ENCODE data around the gene NSMF.
"Not testable (repeated sequence)": the region's sequence is repeated elsewhere in the genome, so short reads cannot be mapped to it uniquely, and the experiment has no call there.

Gene NSMF

DNA sequence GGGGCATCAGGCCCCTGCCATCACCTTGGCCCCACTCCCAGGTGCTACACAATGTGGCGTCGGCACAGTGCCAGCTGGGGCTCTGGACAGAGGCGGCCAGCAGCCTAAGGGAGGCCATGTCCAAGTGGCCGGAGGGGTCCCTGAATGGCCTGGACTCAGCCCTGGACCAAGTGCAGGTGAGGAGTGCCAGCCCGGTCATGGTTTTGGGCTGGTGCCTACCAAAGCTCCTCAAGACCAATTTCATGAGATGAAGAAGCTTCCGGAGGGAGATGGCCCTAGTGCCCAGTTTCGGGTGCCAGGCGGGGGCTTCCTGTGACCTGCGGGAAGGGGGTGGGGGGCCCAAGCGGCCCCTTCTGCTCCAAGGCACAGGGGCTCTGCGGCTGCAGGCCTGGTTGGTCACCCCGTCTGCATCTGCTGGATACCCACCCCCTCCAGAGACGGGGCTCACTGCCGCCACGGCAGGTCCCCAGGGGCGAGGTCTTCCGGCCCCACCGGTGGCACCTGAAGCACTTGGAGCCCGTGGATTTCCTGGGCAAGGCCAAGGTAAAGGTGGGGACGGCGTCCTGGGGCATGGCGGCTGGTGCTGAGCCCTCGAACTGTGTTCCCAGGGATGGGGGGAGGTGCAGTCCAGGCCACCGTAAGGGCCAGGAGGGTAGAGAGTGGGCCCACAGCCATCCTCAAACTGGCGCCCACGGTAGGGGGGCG, 30.1 kb downstream of the NSMF start:
- DNase-seq = peak in 1 of 2 experiments; percentile 27

DNA sequence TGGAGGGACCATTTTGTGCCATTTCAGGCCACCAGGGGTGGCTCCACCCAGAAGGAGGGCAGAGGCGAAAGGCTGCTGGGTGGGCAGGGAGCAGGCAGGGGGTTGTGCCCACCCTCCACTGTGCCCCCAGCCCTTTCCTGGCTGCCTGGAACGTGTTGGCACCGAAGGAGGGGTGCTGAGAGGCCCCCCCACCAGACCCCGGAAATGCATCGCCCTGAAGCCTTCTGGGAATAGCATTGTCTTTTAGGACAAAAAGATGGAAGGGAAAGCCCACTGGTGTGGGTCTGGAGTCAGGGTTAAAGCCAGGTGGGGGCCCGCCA, 30.9 kb downstream of the NSMF start:
- no peak for DNase-seq

DNA sequence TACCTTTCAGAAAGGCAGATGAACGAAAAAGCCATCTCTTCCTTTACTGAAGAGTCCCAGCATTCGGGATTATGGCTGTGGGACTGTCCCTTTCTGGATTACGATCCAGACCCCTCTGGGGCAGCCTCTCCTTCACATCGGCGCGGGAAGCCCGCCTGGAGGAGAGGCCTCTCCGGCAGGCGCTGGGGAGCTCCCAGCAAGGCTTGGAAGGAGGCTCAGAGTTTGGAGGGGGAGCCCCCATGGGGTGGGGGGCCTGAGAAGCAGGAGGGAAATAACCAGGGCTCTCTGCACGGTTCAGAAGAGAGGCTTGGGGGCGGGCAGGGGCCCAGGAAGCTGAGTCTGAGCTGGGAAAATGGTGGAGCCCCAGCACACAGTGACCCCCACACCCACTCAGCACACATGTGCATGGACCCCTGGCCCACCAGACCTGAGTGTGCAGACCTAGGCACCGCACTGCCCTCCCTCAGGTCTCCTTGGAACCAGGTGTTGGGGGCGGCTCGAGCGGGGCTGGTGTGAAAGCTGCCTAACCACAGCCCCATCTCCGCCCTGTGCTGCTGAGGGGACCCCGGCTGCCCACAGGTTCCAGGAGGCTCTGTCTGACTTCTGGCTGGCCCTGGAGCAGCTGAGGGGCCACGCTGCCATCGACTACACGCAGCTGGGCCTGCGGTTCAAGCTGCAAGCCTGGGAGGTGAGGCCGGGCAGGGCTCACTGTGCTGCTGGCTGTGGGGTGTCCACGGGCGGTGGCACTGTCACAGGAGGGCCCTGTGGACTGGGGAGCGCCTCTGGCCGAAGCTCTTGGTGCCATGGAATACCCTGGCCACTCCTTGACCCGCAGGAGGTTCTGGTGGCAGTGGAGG, 31.5 kb downstream of the NSMF start:
- no peak for DNase-seq

DNA sequence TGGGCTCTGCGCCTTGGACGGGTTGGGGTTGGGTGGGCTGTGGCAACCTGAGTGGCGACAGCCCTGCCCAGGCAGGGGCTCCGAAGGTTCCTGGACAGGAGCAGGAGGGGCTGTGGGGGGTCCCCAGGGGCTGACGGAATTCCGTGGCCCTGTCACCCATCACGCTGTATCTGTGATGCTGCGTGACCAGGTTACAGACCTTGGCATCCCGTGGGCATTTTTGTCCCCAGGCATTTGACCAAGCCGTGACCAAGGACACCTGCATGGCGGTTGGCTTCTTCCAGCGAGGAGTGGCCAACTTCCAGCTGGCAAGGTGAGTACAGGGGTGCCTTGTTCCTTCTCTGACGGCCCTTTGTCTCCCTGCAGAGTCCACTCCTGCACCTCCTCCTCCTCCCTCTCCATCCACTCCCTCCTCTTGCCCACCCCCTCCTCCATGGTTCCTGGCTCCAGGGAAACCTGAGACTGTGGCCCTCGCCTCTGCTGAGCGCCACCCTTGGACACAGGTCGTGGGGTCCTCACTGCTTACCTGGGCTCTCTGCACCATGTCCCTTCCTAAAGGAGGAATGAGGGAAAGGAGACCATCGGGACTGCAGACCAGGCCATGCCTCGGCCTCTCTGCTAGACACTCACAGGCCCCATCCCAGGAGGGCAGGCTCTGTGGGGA, 33.0 kb downstream of the NSMF start:
- DNase-seq = no peak

DNA sequence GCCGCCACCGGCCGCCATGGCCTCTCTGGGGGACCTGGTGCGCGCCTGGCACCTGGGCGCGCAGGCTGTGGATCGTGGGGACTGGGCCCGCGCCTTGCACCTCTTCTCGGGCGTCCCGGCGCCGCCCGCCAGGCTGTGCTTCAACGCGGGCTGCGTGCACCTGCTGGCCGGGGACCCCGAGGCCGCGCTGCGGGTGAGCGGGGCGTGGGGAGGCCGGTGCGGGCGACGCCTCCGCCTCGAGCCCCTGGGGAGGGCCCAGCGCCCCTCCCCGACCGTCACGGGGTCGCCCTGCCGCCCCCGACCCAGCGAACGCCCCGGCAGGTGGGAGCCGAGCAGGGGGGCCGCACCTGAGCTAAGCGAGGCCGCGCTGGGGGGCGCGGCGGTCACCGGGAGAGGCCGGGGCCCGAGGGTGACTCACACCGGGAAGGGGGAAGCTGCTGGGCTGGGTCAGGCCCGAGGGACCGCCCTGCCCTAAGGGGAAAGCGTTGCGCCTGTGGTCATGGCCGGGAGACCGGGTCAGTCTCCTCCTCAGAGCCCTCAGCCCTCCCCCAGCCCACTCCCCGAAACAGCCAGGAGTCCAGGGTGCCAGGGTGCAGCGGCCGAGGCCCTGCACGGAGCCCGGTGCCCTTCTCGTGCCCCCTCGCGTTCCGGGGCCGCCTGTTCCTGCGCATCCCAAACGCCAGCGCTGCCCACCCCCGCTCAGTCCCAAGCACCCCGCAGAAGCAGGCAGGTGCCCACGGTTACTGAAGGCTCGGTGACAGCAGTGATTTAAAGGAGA, 35.4 kb downstream of the NSMF start:
- no peak for DNase-seq

DNA sequence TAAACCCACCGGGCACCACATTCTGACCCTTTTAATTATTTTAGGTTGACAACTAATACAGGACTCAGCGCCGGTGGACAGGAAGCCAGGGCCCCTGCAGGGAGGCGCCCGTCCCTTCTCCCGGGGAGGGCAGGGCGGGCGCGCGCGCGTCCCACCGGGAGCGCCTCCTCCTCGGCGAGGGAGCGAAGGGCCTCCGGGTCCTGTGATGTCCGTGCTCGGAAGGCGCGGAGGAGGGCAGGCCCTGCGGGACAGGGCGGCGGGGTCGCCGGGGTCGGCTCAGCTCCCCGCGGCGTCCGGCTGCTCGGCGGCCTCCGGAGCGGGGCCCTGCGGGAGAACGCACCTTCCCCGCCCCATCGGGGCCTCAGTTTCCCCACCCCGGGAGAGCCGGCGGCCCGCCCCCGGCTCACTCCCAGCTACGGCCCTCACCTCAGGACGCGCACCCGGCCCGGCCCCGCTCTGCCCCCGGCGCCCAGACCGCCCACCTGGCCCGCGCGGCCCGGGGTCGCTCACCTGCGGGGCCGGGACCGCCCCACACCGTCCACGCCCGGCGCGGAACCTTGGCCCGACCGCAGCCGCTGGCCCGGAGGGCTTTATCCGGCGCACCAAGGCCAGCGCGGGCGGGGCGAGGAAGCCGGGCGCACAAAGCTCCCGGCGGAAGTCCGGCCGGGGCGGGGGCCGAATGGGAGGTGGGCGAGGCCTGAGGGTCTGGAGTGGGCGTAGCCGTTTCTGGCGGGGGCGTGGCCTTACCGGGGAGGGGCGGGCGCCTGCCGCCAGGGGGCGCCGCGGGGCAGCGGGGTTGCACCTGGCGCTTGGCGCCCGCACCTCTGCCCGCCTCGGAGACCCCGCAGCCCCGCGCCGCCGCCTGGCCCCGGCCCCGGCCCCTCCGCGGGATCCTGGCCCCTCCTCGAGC, 36.3 kb downstream of the NSMF start, which contains the start of the genes EXD3 and NOXA1:
Gene EXD3, minus strand, starts transcription at position 559 of the 910 bp plus-strand sequence. CDS start 27,805 bp downstream, outside the sequence.
Gene NOXA1, plus strand, starts transcription at position 790 of the 910 bp plus-strand sequence. CDS start 137 bp downstream, outside the sequence.
- peak; percentile 83 to 94 for DNase-seq

DNA sequence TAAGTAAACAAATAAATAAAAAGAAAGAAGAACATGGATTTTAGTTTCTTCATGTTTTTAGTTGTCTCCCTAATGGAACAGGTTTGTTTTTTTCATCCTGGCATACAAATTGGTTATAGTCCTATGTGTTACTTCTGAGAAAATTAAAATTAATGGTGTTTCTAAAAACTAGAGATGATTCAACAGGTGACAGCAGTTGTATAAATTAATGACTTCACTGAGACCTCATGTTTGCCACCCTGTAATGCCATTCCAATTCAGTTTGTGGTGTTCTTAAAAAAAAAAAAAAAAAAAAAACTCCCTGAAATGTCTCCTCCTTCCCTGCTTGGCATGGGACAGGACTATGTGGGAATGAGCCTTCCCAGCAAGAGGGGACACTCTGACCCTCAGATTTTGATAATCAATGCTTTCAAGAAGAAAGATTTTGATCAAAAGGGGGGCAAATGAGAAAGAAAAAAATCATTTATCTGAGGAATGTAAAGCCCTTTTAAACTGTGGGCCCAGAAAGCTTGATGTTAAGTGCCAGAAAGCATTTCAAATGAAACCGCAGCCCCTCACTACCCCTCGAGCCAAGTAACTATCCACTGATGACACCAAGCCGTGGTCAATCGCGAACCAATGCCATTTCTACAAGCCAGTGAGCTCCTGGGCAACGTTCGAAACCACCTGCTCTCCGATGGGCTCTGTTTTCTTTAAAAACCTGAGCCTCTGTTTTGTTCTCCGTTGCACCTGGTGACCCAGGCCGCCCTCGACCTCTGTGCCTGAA, 37.1 kb downstream of the NSMF start:
- no peak for DNase-seq

DNA sequence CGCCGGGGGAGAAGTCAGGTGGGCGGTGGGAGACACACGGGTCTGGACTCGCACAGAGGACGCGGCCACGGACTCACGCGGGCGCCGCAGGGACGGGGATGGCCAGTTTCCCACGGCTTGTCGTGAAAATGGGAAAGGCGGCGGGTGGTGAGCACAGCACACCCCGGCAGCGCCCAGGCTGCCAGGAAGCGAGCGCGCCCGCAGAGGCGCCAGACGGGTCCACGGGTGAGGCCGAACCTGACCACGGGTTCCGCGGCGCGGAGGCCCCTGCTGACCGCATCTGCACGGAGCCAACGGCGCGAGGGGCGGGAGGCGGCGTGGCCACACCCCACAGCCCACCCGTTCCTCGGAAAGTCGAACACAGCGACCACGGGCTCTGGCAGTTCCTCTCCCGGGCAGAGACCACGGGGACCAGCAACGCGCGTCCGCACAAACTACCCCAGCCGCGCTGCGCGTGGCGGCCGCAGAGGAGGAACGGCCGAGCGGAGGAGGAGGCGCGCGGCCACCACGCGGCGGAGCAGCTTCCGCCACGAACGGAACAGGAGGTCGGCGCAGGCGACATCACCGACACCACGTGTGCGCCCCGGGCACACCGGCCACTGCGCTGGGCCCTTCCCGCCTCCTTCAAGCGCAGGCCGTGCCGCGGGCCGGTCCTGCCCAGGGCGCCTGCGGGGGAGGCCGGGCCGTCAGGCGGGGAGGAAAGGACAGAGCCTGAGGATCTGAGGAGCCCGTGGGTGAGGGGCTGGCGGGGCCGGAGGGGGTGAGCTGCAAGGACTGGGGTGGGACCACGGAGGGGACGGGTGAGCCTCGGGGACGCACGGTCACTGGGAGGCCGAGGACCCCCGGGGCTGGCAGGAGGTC, 41.7 kb downstream of the NSMF start:
- DNase-seq = no peak

DNA sequence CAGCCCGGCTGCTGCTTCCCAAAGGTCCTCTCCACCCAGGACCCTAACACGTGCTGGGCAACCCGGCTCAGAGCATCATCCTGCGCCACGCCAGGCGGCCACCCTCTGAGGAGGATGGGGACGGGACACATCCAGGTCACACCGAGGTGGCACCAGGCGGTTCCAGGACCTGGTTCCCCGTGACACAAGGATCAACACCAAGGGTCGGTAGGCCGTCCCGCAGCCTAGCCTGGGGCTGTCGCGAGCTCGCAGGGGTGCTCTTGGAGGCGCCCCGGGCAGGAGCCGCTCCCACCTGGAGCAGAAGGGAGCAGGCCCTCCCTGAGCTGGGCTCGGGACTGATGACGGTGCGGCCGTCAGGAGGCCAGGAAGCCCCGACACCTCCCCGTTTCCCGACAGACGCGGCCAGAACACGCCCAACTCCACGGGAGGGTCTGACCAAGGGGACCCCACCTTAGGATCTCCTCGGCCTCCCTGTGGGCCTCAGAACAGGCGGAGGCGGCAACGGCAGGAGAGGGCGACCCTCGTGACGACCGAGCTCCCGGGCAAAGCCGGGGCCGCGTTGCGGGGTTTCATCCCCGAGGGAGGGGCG, 42.5 kb downstream of the NSMF start:
- no peak for DNase-seq

DNA sequence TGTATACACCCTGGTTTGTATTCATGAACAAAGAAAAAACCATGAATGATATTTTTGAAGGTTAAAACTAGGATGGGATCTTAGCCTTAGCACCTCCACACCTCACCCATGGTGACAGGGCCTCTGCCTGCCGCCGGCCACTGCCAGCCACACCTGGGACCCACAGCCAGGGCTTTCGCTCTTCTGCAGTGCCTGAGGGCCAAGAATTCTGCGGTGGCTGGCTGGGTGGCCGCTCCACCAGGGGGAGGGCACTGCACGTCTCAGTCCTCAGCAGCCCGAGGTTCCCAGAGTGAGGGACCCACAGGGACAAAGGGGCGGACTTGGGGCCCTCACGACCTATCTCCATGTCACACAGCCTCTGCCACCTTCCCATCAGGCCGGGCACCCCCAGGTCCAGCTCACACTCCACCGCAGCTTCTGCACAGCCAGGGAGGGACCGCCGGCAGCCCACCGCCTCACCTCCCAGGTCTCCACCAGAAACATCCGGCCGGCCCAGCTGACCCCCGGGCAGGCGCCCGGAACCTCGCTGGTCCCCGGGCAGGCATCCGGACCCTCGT, 43.0 kb downstream of the NSMF start:
- no peak for DNase-seq

DNA sequence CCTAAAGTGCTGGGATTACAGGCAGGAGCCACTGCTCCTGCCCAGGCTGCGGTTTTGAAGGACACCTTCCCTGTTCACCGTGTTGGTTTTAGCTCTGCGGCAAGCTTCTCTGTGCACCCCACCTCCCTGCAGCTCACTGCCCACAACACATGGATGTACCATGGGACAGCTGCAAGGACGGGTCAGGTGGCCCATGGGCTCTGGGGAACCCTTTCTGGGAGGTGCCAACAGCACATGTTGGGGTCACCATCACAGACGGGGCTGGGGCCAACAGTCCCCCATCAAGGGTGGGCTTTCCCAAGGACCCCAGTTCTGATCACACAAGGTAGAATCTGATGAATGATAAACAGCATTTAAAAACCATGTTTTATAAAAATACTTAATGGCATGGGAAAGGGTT, 43.7 kb downstream of the NSMF start:
- DNase-seq = no peak

DNA sequence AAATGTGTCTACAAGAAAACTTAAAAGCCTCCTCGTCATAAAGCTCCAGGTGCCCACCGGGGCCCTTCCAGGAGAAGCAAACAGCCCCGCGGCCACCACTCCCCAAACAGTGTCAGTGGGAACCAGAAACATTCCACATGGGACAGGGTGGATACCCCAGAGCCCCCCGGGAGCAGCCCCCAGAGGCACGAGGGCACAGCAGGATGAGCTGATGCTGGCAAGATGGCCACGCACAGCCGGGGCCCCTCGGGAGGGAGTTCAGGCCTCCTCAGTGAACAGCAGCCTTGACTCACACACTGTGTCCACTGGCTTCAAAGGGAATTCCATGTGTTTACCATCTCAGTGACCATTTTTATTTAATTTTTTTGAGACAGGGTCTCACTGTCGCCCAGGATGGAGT, 46.7 kb downstream of the NSMF start:
- no peak for DNase-seq

DNA sequence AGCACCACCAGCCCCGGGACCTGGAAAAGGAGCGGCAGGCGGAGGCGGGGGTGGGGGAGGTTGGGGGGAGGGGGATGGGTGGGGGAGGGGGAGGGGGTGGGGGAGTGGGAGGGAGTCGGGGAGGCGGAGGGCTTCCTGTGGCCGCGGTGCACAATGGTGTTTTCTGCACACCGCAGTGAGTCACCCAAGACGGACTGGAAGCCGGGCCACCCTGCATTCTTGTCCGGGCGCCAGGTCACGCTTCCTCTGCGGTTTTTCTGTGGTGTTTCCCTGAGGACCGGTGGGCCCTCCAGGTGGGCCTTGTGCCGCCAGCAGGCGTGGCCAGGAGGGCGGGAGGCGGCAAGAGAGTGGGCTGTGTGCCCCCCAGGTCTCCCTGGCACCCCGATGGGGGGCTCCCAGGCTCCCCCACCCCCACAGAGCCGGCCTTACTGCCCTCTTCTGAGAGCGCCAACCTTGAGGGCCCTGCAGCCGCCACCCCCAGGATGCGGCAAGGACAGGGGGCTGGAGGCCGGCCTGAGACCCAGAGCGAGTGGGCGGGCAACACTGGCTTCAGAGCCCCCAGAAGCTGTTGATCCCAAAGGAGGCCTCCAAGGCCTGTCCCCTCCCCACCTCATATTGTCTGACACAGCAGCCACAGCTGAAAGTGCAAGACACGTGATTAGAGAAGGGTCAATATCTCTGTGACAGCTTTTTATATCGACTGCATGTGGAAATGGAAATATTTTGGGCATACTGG, 47.3 kb downstream of the NSMF start:
- DNase-seq = no peak

DNA sequence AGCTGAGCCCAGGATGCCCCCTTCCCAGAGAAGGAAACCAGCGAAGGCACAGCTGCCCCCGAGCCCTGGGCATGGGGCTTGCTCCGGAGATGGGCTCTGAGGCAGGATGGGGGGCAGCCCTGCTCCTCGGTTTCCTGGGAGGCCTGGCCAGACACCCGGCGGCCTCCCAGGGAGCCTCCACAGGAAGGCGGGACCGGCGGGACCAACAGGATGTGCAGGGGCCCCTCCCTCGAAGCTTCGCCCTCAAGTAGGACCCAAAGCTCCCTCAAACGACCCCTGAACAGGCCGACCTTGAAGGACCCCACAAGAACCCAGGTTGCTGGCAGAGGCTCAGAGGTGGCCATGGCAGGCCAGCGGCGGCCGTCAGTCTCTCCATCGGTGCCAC, 47.9 kb downstream of the NSMF start:
- no peak for DNase-seq

DNA sequence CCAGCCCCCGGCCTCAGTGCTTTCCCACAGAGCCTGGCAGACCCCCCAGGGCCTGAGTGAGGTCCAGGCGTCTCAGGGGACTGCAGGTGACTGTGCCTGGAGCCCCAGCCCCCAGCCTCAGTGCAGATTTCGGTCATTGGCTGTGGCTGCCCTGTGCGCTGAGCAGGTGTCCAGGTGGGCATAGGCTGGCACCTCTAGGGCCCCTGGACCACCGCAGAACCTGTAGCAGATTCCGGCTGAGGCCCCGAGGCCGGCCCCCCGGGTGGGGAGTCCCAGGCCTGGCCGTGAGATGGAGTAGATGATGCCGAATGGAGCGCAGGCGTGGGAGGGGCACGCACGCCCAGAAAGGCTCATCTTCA, 48.3 kb downstream of the NSMF start:
- no peak for DNase-seq

DNA sequence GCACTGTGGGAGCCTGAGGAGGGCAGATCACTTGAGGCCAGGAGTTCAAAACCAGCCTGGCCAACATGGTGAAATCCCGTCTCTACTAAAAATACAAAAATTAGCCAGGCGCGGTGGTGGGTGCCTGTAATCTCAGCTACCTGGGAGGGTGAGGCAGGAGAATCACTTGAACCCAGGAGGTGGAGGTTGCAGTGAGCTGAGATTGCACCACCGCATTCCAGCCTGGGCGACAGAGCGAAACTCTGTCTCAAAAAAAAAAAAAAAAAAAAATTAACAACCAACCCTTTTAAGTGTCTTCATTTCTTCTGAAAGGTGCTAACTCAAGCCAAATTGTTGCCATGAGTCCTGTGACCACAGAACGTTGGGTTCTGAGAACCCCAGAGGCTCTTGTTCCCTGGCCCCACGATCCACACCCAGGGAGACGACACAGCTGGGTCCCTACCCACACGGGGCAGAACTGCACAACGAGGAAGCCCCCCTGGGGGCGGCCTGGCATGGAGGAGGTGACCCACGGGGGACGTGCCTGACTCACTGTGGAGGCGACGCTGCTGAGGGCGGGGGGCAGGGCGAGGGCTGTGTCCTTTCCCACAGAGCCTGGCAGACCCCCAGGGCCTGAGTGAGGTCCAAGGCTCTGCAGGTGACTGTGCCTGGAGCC, 48.8 kb downstream of the NSMF start:
- not testable (repeated sequence) for DNase-seq

DNA sequence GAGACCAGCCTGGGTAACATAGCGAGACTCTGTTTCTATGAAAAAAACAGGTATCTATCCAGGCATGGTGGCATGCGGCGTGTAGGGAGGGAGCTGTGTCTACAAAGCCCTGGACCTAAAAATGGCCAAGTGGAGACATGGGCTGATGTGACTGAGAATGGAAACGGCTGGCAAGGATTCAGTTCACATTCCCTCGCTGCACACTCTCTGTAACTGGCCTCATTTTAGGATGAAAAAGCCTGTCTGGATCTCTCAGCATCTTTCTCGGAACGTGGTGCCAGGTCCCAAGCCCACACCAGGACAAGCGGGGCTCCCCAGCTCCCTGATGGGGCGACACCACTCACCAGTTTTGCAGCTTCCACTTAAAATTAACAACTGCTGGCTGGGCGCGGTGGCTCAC, 49.6 kb downstream of the NSMF start:
- DNase-seq = no peak
